Measurements from ENCODE around the gene CKS1B. TPM values are rescaled to one million over a fixed set of nuclear protein-coding genes. Genes with fewer than 3 reads are reported as not detected.

The CKS1B gene
- total RNA-seq, result 10 to 100 TPM; 49.5 to 76.5 TPM

DNA sequence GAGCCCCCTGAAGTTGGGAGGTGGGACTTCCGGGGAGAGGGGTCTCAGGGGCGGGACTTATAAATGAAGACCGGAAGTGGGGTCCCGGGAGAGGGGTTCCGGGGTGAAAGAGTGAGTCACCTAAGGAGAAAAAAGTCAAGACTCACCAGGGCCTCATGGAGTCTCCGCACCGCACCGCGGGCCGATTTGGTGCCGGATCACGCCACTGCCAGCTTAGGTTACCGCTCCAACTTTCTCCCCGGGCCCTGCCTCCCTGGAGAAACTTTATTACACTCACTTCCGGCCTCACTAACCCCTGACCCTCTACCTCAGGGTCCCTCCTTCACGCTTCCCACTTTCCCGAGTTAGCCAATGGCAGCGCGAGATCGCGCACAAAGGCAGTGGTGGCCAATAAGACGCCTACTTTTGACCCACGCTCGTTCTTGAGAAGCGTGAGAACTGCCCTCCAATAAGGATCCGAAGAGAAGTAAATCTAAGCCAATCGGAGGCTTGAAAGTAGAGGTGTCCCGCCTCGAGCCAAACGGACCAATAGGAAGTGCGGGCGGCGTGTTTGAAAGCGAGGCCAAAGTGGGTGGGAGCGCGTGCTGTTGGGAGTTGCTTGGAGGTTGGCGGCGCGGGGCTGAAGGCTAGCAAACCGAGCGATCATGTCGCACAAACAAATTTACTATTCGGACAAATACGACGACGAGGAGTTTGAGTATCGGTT is at the start of gene CKS1B:
CKS1B (plus strand) TSS at position 580 of the 706 bp plus-strand sequence; CDS start at position 645, 65 bp downstream.
- Histone ChIP-seq H3K27me3 (no peaks in the 10 kb centered on the region), H3K9ac (ENCODE audit: low read depth in 2 of 2, low read length in 2 of 2) (peak within 1 kb of the TSS; percentile 73 to 99), H3K36me3 (no peaks in the 10 kb centered on the region), H3K27ac (peak within 1 kb of the TSS; percentile 96), H3K9me3 (no peaks in the 10 kb centered on the region), H3K4me1 (peaks cover 21% of the 10 kb centered on the region), H3K4me3 (peak within 1 kb of the TSS; percentile 51)
- intact Hi-C loops (cut with DNase I), result no loop called here
- peak; percentile 97 for DNase-seq
- TF ChIP-seq, protein P1, sequence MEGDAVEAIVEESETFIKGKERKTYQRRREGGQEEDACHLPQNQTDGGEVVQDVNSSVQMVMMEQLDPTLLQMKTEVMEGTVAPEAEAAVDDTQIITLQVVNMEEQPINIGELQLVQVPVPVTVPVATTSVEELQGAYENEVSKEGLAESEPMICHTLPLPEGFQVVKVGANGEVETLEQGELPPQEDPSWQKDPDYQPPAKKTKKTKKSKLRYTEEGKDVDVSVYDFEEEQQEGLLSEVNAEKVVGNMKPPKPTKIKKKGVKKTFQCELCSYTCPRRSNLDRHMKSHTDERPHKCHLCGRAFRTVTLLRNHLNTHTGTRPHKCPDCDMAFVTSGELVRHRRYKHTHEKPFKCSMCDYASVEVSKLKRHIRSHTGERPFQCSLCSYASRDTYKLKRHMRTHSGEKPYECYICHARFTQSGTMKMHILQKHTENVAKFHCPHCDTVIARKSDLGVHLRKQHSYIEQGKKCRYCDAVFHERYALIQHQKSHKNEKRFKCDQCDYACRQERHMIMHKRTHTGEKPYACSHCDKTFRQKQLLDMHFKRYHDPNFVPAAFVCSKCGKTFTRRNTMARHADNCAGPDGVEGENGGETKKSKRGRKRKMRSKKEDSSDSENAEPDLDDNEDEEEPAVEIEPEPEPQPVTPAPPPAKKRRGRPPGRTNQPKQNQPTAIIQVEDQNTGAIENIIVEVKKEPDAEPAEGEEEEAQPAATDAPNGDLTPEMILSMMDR (IDR thresholded peaks at IDR 0.05), result no peak

DNA sequence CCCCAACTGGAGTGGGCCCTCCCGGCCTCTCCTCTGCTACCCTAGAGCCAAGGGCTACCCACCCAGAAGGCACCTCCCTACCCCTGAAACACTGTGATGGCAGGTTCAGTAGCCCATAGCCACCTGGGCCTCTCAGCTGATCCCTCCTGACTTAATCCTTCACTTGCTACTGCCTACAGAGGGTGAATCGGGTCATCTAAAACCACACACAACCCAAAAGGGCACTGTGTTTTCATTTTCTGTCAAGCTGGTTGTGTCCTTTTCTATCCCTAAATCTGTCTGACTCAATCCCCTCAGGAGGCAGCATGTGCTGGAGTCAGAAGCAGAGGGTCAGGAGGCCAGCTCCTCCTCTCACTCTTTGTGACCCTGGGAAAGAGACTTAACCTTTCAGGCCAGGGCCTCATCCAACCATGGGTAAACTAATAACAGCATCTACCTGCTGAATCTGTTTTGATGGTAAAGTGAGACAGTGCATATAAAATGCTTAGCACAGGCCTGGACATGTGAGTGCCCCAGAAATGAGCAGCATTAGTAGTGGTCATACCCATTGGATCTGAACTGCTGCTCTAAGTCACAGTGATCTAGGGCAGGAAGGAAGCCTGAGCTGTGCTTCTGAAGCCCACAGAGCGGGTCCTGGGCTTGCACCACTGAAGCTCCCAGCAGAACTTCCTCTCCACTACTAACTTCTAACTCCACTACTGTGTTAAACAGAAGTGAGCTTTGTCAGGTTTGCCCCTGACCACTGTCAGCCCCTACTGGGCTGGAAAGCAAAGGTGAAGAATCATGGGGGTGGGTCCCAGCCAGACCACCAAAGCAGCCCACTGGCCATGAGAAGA is 48.9 kb upstream of the CKS1B start:
- intact Hi-C loops (cut with DNase I), result no loop called here
- Histone ChIP-seq H3K36me3 (peaks cover 8% of the 10 kb centered on the region), H3K27me3 (no peaks in the 10 kb centered on the region)

DNA sequence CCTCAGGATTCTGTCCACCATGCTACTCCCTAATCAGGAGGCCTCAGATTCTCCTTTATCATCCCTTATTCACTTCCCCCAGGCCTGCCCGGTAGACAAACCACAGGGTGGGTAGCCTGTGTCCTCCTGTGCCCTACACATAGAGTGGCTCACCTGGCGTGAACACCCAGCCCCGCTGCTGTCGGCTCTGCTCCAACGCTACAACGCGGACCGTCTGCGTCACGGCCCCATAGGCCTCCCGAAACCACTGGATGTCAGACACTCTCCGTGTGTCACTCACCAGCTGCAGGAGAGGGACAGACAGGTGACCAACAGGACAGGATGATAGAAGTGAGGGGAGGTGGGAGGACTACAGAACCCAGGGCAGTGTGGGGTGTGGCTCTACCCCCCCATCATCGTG is 48.3 kb upstream of the CKS1B start:
- H3K27ac ChIP-seq, result no peak overlapping the region
- intact Hi-C loops (cut with DNase I), result no loop called here

More for the DNA sequence above, 48.9 kb upstream of the CKS1B start:
- H3K27ac ChIP-seq, result no peak overlapping the region
- H3K9me3 ChIP-seq, result no peaks in the 10 kb centered on the region
- TF ChIP-seq, protein P1 (IDR thresholded peaks at IDR 0.05), result no peak
- H3K4me3 ChIP-seq, result no peak overlapping the region
- no peaks in the 10 kb centered on the region for H3K4me1 ChIP-seq
- no peak for DNase-seq
- H3K9ac ChIP-seq (ENCODE audit: low read depth in 2 of 2, low read length in 2 of 2), result no peak overlapping the region

DNA sequence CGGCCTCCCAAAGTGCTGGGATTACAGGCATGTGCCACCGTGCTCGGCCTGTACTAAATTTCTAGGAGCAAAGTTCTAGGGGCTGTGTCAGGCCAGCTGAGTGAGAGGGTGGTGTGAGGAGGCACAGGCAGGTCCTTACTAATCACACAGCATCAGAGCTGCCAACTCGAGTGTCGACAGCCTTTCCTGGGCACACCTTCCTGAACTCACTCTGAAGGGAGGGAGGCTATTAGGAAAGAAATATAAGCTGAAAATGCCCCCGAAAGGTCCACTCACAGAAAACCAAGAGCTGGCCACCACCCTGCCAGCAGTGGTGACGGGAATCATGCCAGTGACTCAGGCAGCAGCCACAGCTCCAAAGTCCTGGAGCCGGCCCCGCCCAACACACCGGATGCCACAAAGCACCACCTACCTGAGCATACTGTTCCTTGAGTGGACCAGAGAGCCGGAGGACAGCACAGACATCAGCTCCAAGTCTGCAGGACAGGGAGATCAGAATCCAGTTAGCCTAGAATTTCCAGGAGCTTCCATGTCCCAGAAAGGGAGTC is 42.5 kb upstream of the CKS1B start:
- intact Hi-C loops (cut with DNase I), result no loop called here
- Histone ChIP-seq H3K4me3 (no peak overlapping the region), H3K9ac (ENCODE audit: low read depth in 2 of 2, low read length in 2 of 2) (peak overlapping the region in 1 of 2 donors; percentile 60)

More for the DNA sequence above, 48.3 kb upstream of the CKS1B start:
- Histone ChIP-seq H3K9ac (ENCODE audit: low read depth in 2 of 2, low read length in 2 of 2) (no peak overlapping the region), H3K4me1 (no peaks in the 10 kb centered on the region), H3K27me3 (no peaks in the 10 kb centered on the region), H3K9me3 (no peaks in the 10 kb centered on the region), H3K36me3 (peaks cover 8% of the 10 kb centered on the region), H3K4me3 (no peak overlapping the region)
- DNase-seq, result no peak
- TF ChIP-seq, protein P1 (IDR thresholded peaks at IDR 0.05), result no peak

More for the DNA sequence above, 42.5 kb upstream of the CKS1B start:
- TF ChIP-seq, protein P1 (IDR thresholded peaks at IDR 0.05), result no peak
- H3K4me1 ChIP-seq, result no peaks in the 10 kb centered on the region
- peak overlapping the region; percentile 84 for H3K27ac ChIP-seq
- H3K9me3 ChIP-seq, result no peaks in the 10 kb centered on the region
- peak; percentile 95 for DNase-seq
- no peaks in the 10 kb centered on the region for H3K27me3 ChIP-seq
- no peaks in the 10 kb centered on the region for H3K36me3 ChIP-seq
